NCI-H2171 (cell line): ENCODE data around the gene USP8.

ENCODE experiments used
- DNase-seq: peaks from one replicate; lab custom pipeline; 2025; lab: John Stamatoyannopoulos, UW

USP8 gene

DNA sequence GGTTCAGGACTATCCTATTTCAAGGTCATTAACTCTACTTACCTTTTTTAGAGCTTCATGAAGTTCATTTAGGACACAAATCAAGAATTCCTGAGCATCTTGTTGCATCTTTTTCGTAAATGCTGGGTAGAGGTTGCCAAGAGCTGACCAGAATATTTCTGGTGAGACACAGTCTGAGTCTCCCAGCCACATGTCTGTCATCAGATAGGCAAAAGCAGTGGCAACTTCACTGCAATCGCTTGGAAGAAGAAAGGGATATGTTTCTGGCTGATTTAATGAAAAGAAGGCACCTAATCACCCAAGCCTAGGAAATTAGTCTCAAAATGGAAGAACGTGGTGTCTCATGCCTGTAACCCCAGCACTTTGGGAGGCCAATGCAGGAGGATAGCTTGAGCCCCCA lies 119.4 kb downstream of the USP8 start:
- DNase-seq = no peak

DNA sequence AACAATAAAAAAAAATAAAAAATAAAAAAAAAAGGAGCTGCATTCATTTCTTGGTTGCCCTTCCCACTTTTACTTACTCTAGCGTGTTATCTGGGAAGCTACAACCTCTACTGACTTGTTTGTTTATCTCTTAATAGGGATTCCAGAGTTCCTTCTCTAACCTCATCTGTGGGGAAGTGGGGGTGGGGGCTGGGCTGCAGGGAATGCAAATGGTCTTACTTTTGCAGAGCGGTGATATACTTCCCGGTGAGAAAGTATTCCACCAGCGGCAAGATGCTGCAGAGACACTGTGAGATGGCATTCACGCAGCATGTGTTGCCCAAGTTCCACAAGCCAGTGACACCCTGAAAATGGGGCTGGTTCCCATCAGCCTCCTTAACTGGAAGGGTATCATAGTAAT lies 120.2 kb downstream of the USP8 start:
- DNase-seq = no peak

- no peak for DNase-seq
Measured at GRCh38 chr15:50546566-50546965, 122.4 kb downstream of the USP8 start, which contains the start of gene USP50. USP50 (minus strand) TSS chr15:50546666; CDS start chr15:50546525, 141 bp downstream.

DNA sequence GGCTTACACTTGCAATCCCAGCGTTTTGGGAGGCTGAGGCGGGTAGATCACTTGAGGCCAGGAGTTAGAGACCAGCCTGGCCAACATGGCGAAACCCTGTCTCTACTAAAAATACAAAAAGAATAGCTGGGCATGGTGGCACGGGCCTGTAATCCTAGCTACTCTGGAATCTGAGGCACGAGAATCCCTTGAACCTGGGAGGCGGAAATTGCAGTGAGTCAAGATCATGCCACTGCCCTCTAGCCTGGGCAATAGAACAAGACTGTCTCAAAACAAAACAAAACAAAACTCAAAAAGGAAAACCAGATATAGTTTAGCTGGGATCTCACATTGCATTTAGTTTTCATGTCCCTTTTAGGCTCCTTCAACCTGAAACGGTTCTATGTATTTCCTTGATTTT lies 125.1 kb downstream of the USP8 start:
- no peak for DNase-seq

DNA sequence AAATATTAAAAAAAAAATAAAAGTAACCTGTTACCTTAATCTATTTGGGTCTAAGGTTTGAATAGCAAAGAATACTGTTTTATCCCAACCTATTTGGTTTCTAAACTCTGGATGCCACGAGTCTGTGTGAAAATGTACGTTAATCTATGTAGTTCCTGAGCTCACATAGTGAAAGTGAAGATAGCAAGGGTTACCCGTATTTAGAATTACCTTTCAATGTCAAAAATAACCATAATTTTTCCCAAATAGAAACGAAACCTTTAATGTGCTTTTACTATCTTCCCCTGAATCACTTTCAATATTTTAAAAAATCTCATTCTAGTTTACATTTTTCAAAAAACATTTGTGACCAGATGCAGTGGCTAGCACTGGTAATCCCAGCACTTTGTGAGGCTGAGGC lies 128.0 kb downstream of the USP8 start:
- DNase-seq = no peak

DNA sequence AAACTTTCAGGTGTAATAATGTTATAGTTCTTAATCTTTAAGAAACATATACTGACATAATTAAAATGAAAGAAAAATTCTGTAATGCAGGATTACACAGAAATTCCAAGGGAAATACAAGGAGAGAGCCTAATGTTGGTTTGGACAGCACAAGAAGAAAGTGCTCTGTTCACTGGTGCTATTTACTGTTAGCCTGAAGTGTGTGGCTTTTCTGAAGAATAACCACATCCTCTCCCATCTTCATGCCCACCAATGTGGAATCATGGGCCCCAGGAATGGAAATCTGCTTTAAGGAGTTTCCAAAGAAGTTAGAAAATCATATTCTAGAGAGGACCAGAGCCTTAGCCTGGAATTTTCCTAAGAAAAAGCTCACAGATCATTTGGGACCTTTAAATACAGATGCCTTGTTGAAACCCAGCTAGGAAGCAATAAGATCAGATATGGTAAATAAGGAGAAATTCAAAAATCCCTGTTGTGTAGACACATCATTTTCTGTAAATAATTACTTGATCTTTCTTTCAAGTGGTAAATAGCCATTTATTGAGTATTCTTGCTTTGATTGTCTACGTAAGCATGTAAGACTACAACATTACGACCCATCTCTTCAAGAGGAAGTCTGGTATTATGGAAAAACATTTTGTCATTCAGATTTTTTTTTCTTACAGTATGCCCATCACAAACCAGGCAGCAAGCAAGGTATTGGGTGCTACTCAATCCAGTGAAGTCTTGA lies 132.6 kb downstream of the USP8 start:
- no peak for DNase-seq

GRCh38 chr15:50558012-50558411 lies 133.8 kb downstream of the USP8 start:
- DNase-seq = no peak

DNA sequence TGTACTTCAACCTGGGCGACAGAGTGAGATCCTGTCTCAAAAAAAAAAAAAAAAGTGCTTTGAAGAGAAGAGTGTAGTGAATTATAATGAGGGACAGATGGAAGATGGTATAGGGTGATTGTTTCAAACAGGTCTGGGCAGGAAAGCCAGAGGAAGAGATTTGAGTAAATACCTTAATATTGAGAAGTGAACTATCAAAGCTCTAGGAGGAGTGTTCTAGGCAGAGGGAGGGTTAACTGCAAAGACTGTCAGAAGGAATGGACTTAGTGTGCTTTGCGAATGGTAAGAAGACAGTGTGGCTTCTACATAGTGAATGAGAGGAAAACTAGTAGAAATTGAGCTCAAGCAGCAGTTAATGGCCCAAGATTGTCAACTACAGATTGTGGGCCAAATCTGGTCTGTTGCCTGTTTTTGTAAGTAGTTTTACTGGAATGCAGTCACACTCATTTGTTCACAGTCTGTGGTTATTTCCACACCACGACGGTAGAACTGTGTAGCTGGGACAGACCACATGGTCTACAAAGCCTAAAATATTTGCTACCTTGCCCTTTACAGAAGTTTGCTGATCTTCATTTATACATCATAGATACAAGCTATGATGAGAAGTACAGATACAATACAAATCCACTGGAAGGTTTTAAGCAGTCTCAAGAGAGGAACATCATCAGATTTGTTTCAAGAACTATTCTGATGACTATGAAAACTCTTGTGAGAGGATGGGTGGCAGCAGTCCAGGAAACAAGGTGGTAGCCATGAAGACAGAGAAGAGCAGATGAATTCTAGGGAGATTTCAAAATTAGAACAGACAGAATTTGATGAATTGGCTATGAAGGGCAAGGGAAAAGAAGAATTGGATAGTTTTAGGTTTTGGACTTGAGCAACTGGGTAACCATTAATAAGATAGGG lies 138.8 kb downstream of the USP8 start:
- DNase-seq = peak; percentile 56

DNA sequence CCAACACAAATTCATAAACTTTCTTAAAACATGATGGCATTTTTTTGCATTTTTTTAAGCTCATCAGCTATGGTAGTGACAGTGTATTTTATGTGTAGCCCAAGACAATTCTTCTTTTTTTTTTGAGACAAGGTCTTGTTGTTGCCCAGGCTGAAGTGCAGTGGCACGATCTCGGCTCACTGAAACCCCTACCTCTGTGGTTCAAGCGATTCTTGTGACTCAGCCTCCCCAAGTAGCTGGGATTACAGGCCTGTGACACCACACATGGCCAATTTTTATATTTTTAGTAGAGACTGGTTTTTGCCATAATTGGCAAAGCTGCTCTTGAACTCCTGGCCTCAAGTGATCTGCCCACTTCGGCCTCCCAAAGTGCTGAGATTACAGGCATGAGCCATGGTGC lies 139.6 kb downstream of the USP8 start:
- no peak for DNase-seq
